Kidney (tissue), 14 donors: Measurements from ENCODE around the gene PARP11. TPM values are rescaled to one million over a fixed set of nuclear protein-coding genes. Genes with fewer than 3 reads are reported as not detected.

ENCODE experiments used
- DNase-seq, 5 donors: peaks; one replicate each; pipeline ENCODE4 v3.0.0-alpha.2; 2013 to 2020
- FAIRE-seq: peaks from 2 replicates; lab custom pipeline; 2012; peaks lifted over from hg19 to GRCh38; lab: Jason Lieb, UNC
- H3K27ac ChIP-seq, 2 donors: one replicate each; pipeline ENCODE4 v1.7.0; 2013; ENCODE audit warnings: low read depth in 2 of 2, low read length in 2 of 2, inconsistent platforms in 1 of 2
- H3K27me3 ChIP-seq: one replicate; pipeline ENCODE4 v1.7.1; 2013; ENCODE audit warnings: low read length, inconsistent platforms; ENCODE audit not compliant: control insufficient read depth, insufficient read depth
- H3K36me3 ChIP-seq, 3 donors: one replicate each; pipeline versions ENCODE4 v1.7.0 to v1.7.1; 2013; ENCODE audit warnings: low read length in 3 of 3, control low read depth in 1 of 3, inconsistent platforms in 1 of 3; ENCODE audit not compliant: insufficient read depth in 3 of 3, control insufficient read depth in 2 of 3
- H3K4me1 ChIP-seq, 3 donors: one replicate each; pipeline versions ENCODE4 v1.7.0 to v1.7.1; 2013; ENCODE audit warnings: low read length in 3 of 3, inconsistent platforms in 1 of 3, low read depth in 1 of 3; ENCODE audit not compliant: control insufficient read depth in 2 of 3, insufficient read depth in 2 of 3
- H3K4me3 ChIP-seq, 3 donors: one replicate each; pipeline versions ENCODE4 v1.7.0 to v1.8.1; 2013; ENCODE audit warnings: low read length in 3 of 3, control low read depth in 1 of 3, inconsistent platforms in 1 of 3
- H3K9ac ChIP-seq, 3 donors: one replicate each; pipeline versions ENCODE4 v1.7.0 to v1.7.1; 2013; ENCODE audit warnings: low read length in 3 of 3, control low read depth in 1 of 3, inconsistent platforms in 1 of 3
- H3K9me3 ChIP-seq, 3 donors: one replicate each; pipeline versions ENCODE4 v1.7.0 to v1.7.1; 2013; ENCODE audit warnings: low read length in 3 of 3, control low read depth in 1 of 3, inconsistent platforms in 1 of 3; ENCODE audit not compliant: control insufficient read depth in 2 of 3, insufficient read depth in 1 of 3
- CTCF ChIP-seq: IDR thresholded peaks from 3 replicates; pipeline ENCODE4 v1.5.1; 2012; ENCODE audit warnings: mild to moderate bottlenecking, moderate library complexity, borderline replicate concordance; ENCODE audit not compliant: insufficient read depth; ENCODE audit errors: extremely low read depth
- intact Hi-C: fragments of 100-400 bp; cut with DNase I; formaldehyde crosslinking; loops from one replicate; pipeline ENCODE4 v1.11.1; 2022
- polyA plus RNA-seq: library from polyadenylated mRNA; stranded (reverse); fragments of 350-450 nt; fragmentation: Illumina TruSeq; extraction: RNeasy Lipid Tissue Mini Kit (QIAGEN cat#74804); gene quantifications from one replicate; pipeline ENCODE4 v1.2.3, GENCODE V29; 2014; ENCODE audit warnings: low read depth, low replicate concordance; ENCODE audit not compliant: insufficient read depth
- total RNA-seq: library from RNA; stranded (reverse); fragmentation: NEBNext Ultra II Directional; extraction: Animal tissue kit (Norgen Biotek cat#: 25700); gene quantifications from one replicate; pipeline ENCODE4 v1.2.1, GENCODE V29; 2021
- donor health status: control.
- donor health status: control.
- donor health status: control.
- donor health status: control.
- donor health status: control.
- donor health status: DM: yes; HTN: yes; CAD: no.
- donor health status: Normal renal cell carcinoma (clear cell type).

PARP11 gene
- total and polyA plus RNA-seq, 2 donors from 2014 or later, result 2.6 to 13.1 TPM

DNA sequence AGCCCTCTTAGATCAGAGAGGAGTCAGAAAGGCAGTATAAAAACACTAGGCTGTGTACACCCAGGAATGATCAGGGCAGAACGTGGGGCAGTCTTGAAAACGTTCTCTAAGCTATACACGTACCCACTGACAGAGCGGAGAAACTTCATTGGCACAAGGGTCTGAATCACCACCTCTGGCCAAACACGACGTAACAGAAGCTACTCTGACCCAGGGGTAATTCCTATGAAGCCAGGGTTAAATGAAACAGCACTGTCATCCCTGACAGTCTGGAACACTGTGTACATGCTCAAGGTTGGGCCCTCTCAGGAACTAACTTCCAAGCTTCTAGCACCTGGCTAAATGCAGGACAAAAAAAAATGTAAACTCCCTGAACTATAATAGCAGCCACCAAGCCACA is 38.4 kb downstream of the PARP11 start:
- Histone ChIP-seq H3K9ac (no peak overlapping the region), H3K4me1 (no peaks in the 10 kb centered on the region), H3K36me3 (no peaks in the 10 kb centered on the region), H3K27ac (no peak overlapping the region), H3K4me3 (no peak overlapping the region), H3K9me3 (no peaks in the 10 kb centered on the region), H3K27me3 (no peaks in the 10 kb centered on the region)
- FAIRE-seq (no peak), DNase-seq (no peak)
- no peak for TF ChIP-seq CTCF
- intact Hi-C loops, result no loop called here

- intact Hi-C loops, result no loop called here
Measured at GRCh38 chr12:3833670-3834310, 39.4 kb downstream of the PARP11 start.

DNA sequence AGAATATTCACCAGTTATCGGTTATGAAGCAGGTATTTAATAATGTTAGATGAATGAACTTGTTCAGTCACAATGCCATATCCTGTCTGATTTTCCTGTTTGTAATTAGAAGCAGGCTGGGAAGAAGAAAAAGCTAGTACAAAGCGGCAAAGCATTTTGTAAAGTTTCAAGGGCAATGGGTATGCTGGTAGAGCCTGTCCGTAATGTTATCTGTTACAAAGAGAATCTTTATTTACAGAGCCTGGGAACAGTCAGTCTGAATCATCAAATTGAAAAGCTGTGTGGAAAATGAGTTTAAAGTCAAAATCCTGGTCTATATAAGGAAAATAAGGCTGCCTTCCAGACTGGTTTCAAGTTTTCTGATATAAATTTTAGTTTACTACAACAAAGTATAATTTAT is 40.5 kb downstream of the PARP11 start:
- TF ChIP-seq CTCF, result no peak
- intact Hi-C loops, result no loop called here
- no peaks in the 10 kb centered on the region for H3K27me3 ChIP-seq
- no peak overlapping the region for H3K9ac ChIP-seq
- no peaks in the 10 kb centered on the region for H3K36me3 ChIP-seq
- no peaks in the 10 kb centered on the region for H3K4me1 ChIP-seq
- H3K27ac ChIP-seq, result no peak overlapping the region
- no peak for DNase-seq
- no peak overlapping the region for H3K4me3 ChIP-seq
- FAIRE-seq, result no peak
- no peaks in the 10 kb centered on the region for H3K9me3 ChIP-seq

More at GRCh38 chr12:3833670-3834310, 39.4 kb downstream of the PARP11 start:
- FAIRE-seq (no peak), DNase-seq (no peak)
- no peaks in the 10 kb centered on the region for H3K36me3 ChIP-seq
- H3K27me3 ChIP-seq, result no peaks in the 10 kb centered on the region
- H3K9ac ChIP-seq, result no peak overlapping the region
- no peak overlapping the region for H3K27ac ChIP-seq
- no peak for TF ChIP-seq CTCF
- H3K4me1 ChIP-seq, result no peaks in the 10 kb centered on the region
- no peak overlapping the region for H3K4me3 ChIP-seq
- H3K9me3 ChIP-seq, result no peaks in the 10 kb centered on the region

- TF ChIP-seq CTCF, result no peak
- intact Hi-C loops, result no loop called here
- no peak overlapping the region for H3K9ac ChIP-seq
- no peak overlapping the region for H3K4me3 ChIP-seq
- no peaks in the 10 kb centered on the region for H3K27me3 ChIP-seq
- peaks cover 3 to 7% (median 4%) of the 10 kb centered on the region in 3 donors for H3K36me3 ChIP-seq
- no peaks in the 10 kb centered on the region for H3K4me1 ChIP-seq
- H3K27ac ChIP-seq, result no peak overlapping the region
- no peak for FAIRE-seq
- H3K9me3 ChIP-seq, result no peaks in the 10 kb centered on the region
- no peak for DNase-seq
Measured at GRCh38 chr12:3828888-3829287, 44.3 kb downstream of the PARP11 start.
